ENCODE data around the gene GABPB2.

- TF ChIP-seq PBX3 (CRISPR knock-in tag; IDR thresholded peaks at IDR 0.05): no peak
- no peak for TF ChIP-seq CTCF (tag by site-specific recombination; IDR thresholded peaks at IDR 0.05)
- no peak for TF ChIP-seq ZNF626 (tag by site-specific recombination; IDR thresholded peaks at IDR 0.05)
- TF ChIP-seq ZNF549 (tag by site-specific recombination; IDR thresholded peaks at IDR 0.05): no peak
- TF ChIP-seq, protein P1, sequence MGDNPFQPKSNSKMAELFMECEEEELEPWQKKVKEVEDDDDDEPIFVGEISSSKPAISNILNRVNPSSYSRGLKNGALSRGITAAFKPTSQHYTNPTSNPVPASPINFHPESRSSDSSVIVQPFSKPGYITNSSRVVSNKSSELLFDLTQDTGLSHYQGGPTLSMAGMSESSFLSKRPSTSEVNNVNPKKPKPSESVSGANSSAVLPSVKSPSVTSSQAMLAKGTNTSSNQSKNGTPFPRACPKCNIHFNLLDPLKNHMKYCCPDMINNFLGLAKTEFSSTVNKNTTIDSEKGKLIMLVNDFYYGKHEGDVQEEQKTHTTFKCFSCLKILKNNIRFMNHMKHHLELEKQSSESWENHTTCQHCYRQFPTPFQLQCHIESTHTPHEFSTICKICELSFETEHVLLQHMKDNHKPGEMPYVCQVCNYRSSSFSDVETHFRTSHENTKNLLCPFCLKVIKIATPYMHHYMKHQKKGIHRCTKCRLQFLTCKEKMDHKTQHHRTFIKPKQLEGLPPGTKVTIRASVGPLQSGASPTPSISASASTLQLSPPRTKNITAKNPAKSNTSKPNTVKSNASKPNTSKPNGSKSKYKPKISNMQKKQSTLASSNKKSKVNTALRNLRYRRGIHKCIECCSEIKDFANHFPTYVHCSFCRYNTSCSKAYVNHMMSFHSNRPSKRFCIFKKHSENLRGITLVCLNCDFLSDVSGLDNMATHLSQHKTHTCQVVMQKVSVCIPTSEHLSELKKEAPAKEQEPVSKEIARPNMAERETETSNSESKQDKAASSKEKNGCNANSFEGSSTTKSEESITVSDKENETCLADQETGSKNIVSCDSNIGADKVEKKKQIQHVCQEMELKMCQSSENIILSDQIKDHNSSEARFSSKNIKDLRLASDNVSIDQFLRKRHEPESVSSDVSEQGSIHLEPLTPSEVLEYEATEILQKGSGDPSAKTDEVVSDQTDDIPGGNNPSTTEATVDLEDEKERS (tag by site-specific recombination; IDR thresholded peaks at IDR 0.05): no peak
These were observed 74.9 kb downstream of the GABPB2 start for GRCh38 chr1:151145304-151146071.

Data from HEK293 (cell line).